NCI-H1105 treated with DMSO at 0.1 percent for 48 hours (cell line): ENCODE results near the gene JUN.
"Not testable (repeated sequence)": the region's sequence is repeated elsewhere in the genome, so short reads cannot be mapped to it uniquely, and the experiment has no call there.

Experiments used
- DNase-seq: peaks from one replicate; lab custom pipeline; 2025; lab: John Stamatoyannopoulos, UW

Gene JUN

GRCh38 chr1:58808077-58808476, 24.2 kb upstream of the JUN start:
- DNase-seq = no peak

- DNase-seq = no peak
These were observed 22.1 kb upstream of the JUN start for GRCh38 chr1:58805716-58806571.

DNA sequence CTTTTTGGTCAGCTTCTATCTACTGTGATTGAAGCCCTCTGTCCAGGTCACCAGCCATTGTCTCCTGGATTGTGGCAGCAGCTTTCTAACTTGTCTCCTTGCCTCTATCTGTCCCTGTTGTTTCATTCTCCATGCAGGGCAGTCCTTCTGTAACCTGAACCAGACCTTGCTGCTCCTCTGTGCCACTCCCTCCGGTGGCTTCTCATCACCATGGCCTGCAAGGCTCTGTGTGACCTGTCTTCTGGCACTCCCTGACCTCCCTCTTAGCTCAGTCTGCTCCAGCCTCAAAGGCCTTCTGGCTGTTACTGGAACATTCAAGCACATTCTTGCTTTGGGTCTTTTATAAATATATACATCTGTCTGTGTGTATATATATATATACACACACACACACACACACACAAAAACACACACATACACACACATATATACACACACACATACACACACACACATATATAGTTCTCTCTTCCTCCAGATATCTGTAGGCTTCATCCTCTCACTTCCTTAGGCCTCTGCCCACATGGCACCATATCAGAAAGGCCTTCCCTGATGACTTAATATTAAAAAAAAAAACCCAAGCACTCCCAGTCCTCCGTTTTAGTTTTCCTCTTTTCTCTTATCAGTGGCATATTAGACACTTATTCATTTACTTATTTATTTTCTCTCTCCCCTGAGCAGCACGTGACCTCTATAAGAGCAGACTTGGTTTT, 21.2 kb upstream of the JUN start:
- no peak for DNase-seq

- DNase-seq = no peak
These were observed 20.0 kb upstream of the JUN start for GRCh38 chr1:58803858-58804257.

DNA sequence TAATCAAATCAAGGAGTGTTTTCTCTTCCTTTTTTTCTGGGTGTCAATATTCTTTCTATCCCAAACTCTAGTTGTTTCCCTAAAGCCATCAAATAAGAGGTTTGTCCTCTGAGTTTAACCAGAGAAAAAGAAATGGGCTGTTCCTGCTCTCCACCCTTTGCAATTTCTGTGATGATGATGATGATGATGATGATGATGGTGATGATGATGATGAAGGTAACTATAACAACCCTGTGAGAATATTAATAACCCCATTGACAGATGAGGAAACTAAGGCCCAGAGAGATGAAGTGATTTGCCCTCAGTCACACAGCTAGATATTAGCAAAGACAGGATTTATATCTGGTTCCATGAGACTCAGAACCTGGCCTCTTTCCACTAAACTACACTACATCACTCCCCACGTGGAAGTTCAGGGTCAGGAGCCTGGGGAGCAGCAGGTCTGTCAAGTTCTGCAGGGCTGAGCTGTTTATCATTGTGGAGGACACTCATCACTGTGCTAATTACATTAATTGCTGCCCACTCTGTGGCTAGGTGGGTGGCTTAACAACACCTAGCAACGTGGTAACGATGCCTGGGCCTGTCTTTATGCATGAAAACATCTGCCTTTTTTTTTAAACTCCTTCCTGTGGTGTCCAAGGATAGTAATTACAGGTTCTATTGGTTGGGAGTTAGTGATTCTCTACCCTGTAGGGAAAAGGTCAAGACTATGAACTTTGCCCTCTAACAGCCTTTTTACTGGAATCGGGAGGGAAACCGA, 19.0 kb upstream of the JUN start:
- DNase-seq = peak; percentile 91

DNA sequence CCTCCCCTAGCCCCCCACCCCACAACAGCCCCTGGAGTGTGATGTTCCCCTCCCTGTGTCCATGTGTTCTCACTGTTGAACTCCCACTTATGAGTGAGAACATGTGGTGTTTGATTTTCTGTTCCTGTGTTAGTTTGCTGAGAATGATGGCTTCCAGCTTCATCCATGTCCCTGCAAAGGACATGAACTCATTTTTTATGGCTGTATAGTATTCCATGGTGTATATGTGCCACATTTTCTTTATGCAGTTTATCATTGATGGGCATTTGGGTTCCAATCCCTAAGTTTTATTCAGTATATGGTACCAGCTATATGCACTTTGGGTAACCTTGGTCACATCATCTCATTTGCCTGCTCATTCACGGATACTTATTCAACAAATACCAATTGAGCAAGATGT, 17.4 kb upstream of the JUN start:
- DNase-seq = not testable (repeated sequence)

DNA sequence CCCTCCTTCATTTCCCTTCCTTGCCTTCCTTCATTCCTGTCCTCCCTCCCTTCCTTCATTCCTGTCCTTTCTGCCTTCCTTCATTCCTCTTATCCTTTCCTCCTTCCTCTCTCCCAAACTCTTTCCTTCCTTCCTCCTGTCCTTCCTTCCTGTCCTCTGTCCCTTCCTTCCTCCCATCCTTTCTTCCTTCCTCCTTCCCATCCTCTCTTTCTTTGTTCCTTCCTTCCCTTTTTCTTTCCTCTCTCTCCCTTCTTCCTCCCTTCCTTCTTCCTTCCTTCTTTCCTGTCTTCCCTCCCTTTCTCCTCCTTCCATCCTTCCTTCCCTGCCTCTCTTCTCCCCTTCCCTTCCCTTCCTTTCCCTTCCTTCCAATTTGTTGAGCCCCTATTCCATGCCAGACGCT, 15.8 kb upstream of the JUN start:
- DNase-seq = no peak

DNA sequence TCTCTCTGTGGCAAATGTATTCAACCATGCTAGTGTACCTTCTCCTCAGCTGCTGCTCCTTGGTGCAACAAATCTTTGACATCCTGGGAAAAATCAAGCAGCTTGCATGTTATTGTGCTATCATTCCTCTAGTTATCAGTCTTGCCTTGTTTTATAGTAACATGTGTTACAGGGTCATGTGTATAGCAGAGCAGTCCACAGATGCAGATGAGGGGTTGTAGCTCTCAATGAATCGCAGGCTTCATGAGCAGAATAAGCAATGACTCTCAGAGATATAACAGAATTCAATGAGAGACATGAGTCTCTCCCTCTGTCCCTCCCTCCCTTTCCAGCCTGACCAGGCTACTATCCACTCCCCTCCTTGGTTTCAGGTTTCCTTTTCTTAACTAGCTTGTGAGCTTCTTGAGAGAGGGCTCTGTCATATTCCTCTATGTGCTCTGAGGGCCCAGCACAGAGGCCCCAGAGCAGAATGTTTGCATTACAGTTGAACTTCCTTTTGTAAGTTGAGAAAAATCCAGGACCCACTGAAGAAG, 15.1 kb upstream of the JUN start:
- DNase-seq = no peak

DNA sequence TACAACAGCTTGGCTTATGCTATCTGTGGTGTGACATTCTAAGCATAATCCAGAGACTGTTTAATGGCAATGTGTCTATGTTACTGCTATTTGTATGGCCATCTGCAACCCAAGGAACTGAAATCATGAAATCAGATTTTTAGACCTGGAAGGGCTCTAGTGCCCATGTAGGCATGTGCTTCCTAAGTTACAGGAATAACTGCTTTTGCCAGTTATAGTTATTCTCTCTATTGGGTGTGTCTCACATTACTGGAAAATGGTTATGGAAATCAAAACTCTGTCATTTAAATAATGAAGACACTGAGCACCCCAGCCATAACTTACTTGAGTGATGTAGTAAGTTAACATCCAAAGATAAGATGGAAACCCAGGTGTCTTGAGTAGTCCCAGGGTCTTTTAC, 12.6 kb upstream of the JUN start:
- no peak for DNase-seq

GRCh38 chr1:58794585-58794984, 10.7 kb upstream of the JUN start:
- DNase-seq = no peak

- DNase-seq = no peak
These were observed 9.0 kb upstream of the JUN start for GRCh38 chr1:58792846-58793245.

GRCh38 chr1:58791106-58791505, 7.3 kb upstream of the JUN start:
- DNase-seq = no peak

- DNase-seq = no peak
These were observed 6.3 kb upstream of the JUN start for GRCh38 chr1:58789996-58790660.

DNA sequence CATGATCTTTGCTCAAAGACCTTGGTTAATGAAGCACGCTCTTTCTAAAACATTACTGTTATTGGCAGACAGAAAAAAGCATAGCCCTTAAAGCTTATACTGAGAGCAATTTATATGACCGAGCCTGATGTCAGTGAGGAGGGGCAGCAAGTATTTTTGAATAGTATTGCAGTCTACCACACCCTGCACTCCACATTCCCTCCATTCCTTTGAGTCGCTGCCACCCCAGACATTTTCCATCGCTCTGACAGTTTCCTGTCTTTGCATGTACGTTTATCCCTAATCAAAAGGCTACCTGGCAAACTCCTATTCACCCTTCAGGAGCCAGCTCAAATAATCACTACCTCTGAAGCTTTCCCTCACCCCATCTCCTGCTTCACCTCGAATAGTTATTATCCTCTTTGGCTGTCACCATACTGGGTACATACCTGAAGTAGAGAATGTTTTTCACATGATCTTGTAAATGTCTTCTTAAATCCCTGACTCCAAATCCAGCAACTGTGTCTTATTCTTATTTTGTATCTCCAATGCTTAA, 5.5 kb upstream of the JUN start:
- DNase-seq = no peak

DNA sequence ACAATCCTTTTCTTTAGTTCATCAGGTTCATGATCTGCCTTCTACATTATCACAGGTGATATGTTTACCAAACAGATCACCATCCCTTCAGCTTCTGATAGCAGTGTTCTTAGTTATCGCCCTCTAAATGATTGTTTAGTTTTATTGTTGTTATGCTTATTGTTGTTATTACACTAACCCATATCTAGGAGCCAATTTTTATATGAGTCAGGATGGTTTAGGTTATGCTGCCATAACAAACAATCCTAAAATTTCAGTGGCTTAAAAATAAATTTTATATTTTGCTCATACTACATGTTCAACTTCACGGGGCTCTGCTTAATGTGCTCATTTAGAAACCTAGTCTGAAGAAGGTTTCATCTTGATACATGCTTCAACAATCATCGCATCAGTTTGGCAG, 4.4 kb upstream of the JUN start:
- DNase-seq = no peak

DNA sequence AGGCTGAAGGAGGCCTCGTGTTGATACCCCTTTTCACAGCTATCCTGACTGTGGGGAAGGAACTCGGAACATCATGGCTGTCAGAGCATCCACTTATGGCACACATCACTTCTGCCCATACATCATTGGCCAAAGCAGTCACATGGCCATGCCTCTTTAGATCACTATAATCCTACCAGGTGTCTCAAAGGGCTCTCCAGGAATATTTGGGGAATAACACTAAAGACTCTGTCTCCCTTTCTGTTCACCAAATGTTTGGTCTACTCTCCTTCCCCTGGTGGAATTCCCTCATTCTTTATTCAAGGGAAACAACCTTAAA, 3.0 kb upstream of the JUN start:
- DNase-seq = no peak

GRCh38 chr1:58786184-58786926, 2.5 kb upstream of the JUN start:
- DNase-seq = no peak

GRCh38 chr1:58785442-58786058, 1.7 kb upstream of the JUN start:
- DNase-seq = peak; percentile 88

DNA sequence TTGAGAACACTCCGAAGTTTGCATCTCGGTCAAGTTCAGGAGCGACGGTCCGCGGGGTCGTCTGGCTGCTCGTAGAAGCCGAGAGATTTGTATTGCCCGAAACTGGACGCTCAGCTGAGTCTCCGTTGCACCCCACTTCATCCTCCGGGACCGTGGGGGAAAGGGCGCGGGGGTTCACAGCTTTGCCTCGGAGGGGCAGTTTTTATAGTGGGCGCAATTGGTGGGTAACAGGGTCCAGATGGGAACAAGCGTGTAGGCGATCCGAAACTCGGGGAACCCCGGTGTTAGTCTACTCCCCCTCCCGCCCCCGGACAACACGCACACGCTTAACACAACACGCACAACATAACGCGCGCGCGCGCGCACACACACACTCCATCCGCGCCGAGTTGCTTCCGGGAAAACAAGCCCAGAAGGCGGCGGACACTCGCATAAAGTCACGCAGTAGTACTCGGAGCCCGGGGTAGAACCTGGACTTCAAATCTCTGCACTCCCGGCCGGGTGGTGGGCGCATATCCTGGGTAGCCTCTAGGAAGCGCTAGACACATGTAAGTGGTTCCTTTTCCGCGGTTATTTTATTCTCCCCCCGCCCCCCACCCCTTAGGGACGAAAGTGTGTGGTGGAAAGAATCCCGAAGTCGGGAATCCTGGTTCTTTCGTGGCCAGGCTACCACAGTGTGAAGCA, 1.1 kb upstream of the JUN start:
- peak; percentile 66 for DNase-seq
